Measurements from ENCODE around the gene RFTN1. TPM values are rescaled to one million over a fixed set of nuclear protein-coding genes. Genes with fewer than 3 reads are reported as not detected.
"Not testable (repeated sequence)": the region's sequence is repeated elsewhere in the genome, so short reads cannot be mapped to it uniquely, and the experiment has no call there.

Gene RFTN1
- total RNA-seq, 2 experiments from 2014 or later, result 81.8 to 152 TPM

DNA sequence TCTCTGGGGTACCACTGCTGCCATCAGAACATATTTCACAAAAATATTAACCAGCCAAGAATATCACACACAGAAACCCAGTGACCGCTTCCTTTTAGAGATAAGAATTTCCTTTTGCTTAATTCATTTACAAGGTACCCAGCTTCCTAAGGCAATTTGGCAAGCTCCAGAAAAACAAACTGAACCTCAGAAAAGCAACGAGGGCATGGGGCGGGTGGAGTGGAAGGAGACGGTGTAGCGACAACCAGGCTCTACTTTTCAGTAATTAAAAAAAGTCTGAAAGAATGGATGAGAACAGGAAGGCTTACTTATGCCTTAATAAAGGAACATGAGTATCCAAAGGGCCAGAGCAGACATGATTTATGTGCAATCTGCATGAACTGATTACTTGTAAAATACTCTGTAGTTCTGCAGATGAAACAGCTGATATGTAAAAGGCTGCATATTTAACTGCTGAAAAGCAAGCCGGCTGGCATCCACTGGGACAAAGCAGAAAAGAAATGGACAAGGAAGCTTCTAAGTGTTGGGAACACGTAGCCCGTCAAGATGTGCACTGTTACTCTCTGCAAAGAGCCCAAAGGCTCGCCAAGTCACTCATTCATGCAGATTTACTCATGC, 18.6 kb downstream of the RFTN1 start:
- peaks cover 100% of the 10 kb centered on the region for H3K36me3 ChIP-seq (ENCODE audit: insufficient read depth, low read length)
- ChIA-PET POLR2A (interaction anchor here (0.6 to 7.9 kb wide), 11 partner anchors 8 to 1003 kb away, joined by 3 to 69 read pairs (median 3); no protein-coding TSS in a partner anchor), CTCF (ENCODE audit: unreplicated experiment) (interaction anchor here (0.6 to 2.5 kb wide), 3 partner anchors 10 to 31 kb away, joined by 3 to 6 read pairs (median 4); no protein-coding TSS in a partner anchor)
- peaks cover 56% of the 10 kb centered on the region for H3K4me1 ChIP-seq (ENCODE audit: insufficient read depth, low read length, poor library complexity, severe bottlenecking)
- no peak overlapping the region for H2AFZ ChIP-seq (ENCODE audit: low read length)
- BruUV-seq (replicated peaks), result no TSS peak
- H3K9me3 ChIP-seq (ENCODE audit: low read length), result no peaks in the 10 kb centered on the region
- DNase-seq (ENCODE audit: low spot score), result no peak
- H3K4me2 ChIP-seq (ENCODE audit: low read length), result peak overlapping the region; percentile 48; the same call in 1 of the 2 replicates
- intact Hi-C loops (cut with micrococcal nuclease; ENCODE audit: unreplicated experiment), result no loop called here
- H3K9me2 ChIP-seq (ENCODE audit: insufficient read depth, low read length), result no peaks in the 10 kb centered on the region
- H3K4me3 ChIP-seq (ENCODE audit: low read depth, low read length, poor library complexity, severe bottlenecking), result no peak overlapping the region
- H3K27ac ChIP-seq (ENCODE audit: low read depth, low read length, poor library complexity, severe bottlenecking), result peak overlapping the region; percentile 1
- TF ChIP-seq CTCF (conservative IDR thresholded peaks at IDR 0.05; ENCODE audit: low read length) (no peak), EZH2phosphoT487 (IDR thresholded peaks at IDR 0.05; ENCODE audit: borderline replicate concordance, low read depth, low read length) (no peak)
- H4K20me1 ChIP-seq (ENCODE audit: insufficient read depth, low read length), result peaks cover 40% of the 10 kb centered on the region
- H3K79me2 ChIP-seq (ENCODE audit: insufficient read depth, low read depth, low read length), result peaks cover 84% of the 10 kb centered on the region

DNA sequence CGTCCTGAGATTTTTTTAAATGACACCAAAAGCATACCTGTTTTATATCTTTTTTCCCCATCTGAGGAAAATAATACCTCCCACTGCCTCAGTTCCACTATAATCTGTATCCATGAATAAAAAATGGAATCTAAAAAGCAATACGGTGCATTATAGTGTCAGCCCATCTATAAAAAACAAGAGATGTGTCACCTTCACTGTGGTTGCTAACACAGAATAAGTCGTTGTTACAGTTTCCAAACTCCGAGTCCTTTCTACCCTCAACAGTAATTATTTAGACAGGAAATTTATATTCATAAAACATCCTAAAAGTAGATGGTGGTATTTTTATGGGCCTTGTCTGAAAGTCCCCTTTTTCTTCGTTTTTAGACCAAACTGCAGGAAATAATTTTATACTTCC, 19.4 kb downstream of the RFTN1 start:
- Histone ChIP-seq H3K4me1 (ENCODE audit: insufficient read depth, low read length, poor library complexity, severe bottlenecking) (peaks cover 47% of the 10 kb centered on the region), H3K27ac (ENCODE audit: low read depth, low read length, poor library complexity, severe bottlenecking) (no peak overlapping the region), H3K9me3 (ENCODE audit: low read length) (no peaks in the 10 kb centered on the region), H3K36me3 (ENCODE audit: insufficient read depth, low read length) (peaks cover 100% of the 10 kb centered on the region), H3K9me2 (ENCODE audit: insufficient read depth, low read length) (no peaks in the 10 kb centered on the region), H4K20me1 (ENCODE audit: insufficient read depth, low read length) (peaks cover 40% of the 10 kb centered on the region), H3K4me3 (ENCODE audit: low read depth, low read length, poor library complexity, severe bottlenecking) (no peak overlapping the region), H2AFZ (ENCODE audit: low read length) (no peak overlapping the region), H3K4me2 (ENCODE audit: low read length) (no peak overlapping the region), H3K79me2 (ENCODE audit: insufficient read depth, low read depth, low read length) (peaks cover 84% of the 10 kb centered on the region)
- TF ChIP-seq EZH2phosphoT487 (IDR thresholded peaks at IDR 0.05; ENCODE audit: borderline replicate concordance, low read depth, low read length) (no peak), CTCF (conservative IDR thresholded peaks at IDR 0.05; ENCODE audit: low read length) (no peak)
- POLR2A ChIA-PET, result interaction anchor here (0.8 to 7.9 kb wide), 5 partner anchors 11 to 40 kb away, joined by 3 to 69 read pairs (median 15); no protein-coding TSS in a partner anchor
- DNase-seq (ENCODE audit: low spot score), result no peak
- BruUV-seq (replicated peaks), result no TSS peak
- intact Hi-C loops (cut with micrococcal nuclease; ENCODE audit: unreplicated experiment), result no loop called here
- CTCF ChIA-PET (ENCODE audit: unreplicated experiment), result interaction anchor here (1.0 to 2.5 kb wide), 2 partner anchors 11 kb away, joined by 4 to 6 read pairs; no protein-coding TSS in a partner anchor

DNA sequence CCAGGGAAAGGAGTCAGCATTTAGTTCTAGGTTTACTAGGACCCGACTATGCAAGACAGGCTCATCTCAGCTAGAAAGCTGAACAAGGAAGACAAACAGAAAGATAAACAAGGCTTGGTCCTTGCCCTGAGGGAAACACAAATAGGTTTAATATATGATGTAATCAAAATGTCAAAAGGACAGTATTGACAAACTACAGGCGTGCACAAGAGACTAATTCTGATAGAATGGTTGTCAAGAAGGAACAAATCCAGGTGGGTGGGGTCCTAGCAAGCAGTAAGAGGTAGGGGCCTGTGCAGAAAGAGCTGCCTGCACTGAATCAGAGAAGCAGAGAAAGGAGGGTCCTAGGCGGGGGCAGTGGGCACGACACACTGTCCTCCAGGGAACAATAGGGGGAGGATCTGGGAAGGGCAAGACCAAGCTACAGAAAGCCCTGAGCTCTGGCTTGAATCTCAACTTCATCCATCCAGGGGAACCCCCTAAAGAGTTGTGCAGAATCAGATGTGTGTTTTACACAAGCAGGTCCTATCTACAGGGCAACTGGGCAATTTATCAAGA, 23.4 kb downstream of the RFTN1 start:
- ChIA-PET CTCF (ENCODE audit: unreplicated experiment) (interaction anchor here (1.5 kb wide), 1 partner anchor 9 kb away, joined by 3 read pairs; no protein-coding TSS in a partner anchor), POLR2A (interaction anchor here (0.5 to 1.9 kb wide), 2 partner anchors 11 to 374 kb away, joined by 3 to 4 read pairs; no protein-coding TSS in a partner anchor)
- intact Hi-C loops (cut with micrococcal nuclease; ENCODE audit: unreplicated experiment), result no loop called here
- no peak overlapping the region for H3K4me3 ChIP-seq (ENCODE audit: low read depth, low read length, poor library complexity, severe bottlenecking)
- no peak for TF ChIP-seq CTCF (conservative IDR thresholded peaks at IDR 0.05; ENCODE audit: low read length)
- no peak for TF ChIP-seq EZH2phosphoT487 (IDR thresholded peaks at IDR 0.05; ENCODE audit: borderline replicate concordance, low read depth, low read length)
- no peak overlapping the region for H3K4me2 ChIP-seq (ENCODE audit: low read length)
- BruUV-seq (replicated peaks), result no TSS peak
- no peak for DNase-seq (ENCODE audit: low spot score)
- H3K27ac ChIP-seq (ENCODE audit: low read depth, low read length, poor library complexity, severe bottlenecking), result no peak overlapping the region
- no peaks in the 10 kb centered on the region for H3K9me3 ChIP-seq (ENCODE audit: low read length)
- H3K4me1 ChIP-seq (ENCODE audit: insufficient read depth, low read length, poor library complexity, severe bottlenecking), result peaks cover 33% of the 10 kb centered on the region
- peaks cover 100% of the 10 kb centered on the region for H3K36me3 ChIP-seq (ENCODE audit: insufficient read depth, low read length)
- no peak overlapping the region for H2AFZ ChIP-seq (ENCODE audit: low read length)
- H3K9me2 ChIP-seq (ENCODE audit: insufficient read depth, low read length), result no peaks in the 10 kb centered on the region
- peaks cover 16% of the 10 kb centered on the region for H4K20me1 ChIP-seq (ENCODE audit: insufficient read depth, low read length)
- H3K79me2 ChIP-seq (ENCODE audit: insufficient read depth, low read depth, low read length), result peaks cover 83% of the 10 kb centered on the region

DNA sequence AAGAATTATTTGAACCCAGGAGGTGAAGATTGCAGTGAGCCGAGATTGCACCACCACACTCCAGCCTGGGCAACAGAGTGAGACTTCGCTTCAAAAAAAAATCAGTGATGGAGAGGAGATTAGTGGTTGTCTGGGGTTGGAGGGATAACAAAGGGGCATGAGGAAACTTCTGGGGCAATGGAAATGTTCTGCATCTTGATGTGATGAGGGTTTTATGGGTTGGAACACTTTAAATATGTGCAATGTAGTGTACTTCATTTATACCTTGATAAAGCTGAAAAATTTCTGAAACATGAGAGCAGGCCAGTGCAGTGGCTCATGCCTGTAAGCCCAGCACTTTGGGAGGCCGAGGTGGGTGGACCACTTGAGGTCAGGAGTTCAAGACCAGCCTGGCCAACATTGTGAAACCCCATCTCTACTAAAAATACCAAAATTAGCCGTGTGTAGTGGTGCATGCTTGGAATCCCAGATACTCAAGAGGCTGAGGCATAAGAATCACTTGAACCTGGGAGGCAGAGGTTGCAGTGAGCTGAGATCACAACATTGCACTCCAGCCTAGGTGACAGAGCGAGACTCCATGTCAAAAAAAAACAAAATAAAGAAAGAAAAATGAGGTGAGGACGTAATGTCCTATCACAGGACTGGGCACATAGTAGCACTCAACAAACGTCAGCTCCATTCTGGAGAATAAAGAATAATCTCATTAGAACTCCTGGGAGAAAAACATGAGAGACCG, 24.0 kb downstream of the RFTN1 start:
- ChIA-PET CTCF (ENCODE audit: unreplicated experiment) (interaction anchor here (1.5 kb wide), 1 partner anchor 9 kb away, joined by 3 read pairs; no protein-coding TSS in a partner anchor), POLR2A (interaction anchor here (0.9 to 1.0 kb wide), 2 partner anchors 12 to 18 kb away, joined by 3 to 5 read pairs; no protein-coding TSS in a partner anchor)
- peaks cover 33% of the 10 kb centered on the region for H3K4me1 ChIP-seq (ENCODE audit: insufficient read depth, low read length, poor library complexity, severe bottlenecking)
- H3K9me2 ChIP-seq (ENCODE audit: insufficient read depth, low read length); intact Hi-C loops (cut with micrococcal nuclease; ENCODE audit: unreplicated experiment); H2AFZ ChIP-seq (ENCODE audit: low read length); DNase-seq (ENCODE audit: low spot score); BruUV-seq (replicated peaks); H3K4me2 ChIP-seq (ENCODE audit: low read length); H3K27ac ChIP-seq (ENCODE audit: low read depth, low read length, poor library complexity, severe bottlenecking); H4K20me1 ChIP-seq (ENCODE audit: insufficient read depth, low read length); H3K4me3 ChIP-seq (ENCODE audit: low read depth, low read length, poor library complexity, severe bottlenecking); H3K9me3 ChIP-seq (ENCODE audit: low read length): not testable (repeated sequence)
- peaks cover 83% of the 10 kb centered on the region for H3K79me2 ChIP-seq (ENCODE audit: insufficient read depth, low read depth, low read length)
- H3K36me3 ChIP-seq (ENCODE audit: insufficient read depth, low read length), result peaks cover 100% of the 10 kb centered on the region

All from OCI-LY7 (cell line).